Peyer's patch (tissue), 4 donors: ENCODE measurements around the gene A2ML1.
"Not testable (repeated sequence)": the region's sequence is repeated elsewhere in the genome, so short reads cannot be mapped to it uniquely, and the experiment has no call there.

Experiments
- POLR2A ChIP-seq, 2 donors: fragments of 450-650 bp; IDR thresholded peaks; one replicate each; pipeline ENCODE4 v1.5.1; 2017; ENCODE audit warnings: antibody characterized with exemption in 2 of 2, mild to moderate bottlenecking in 2 of 2, moderate library complexity in 2 of 2
- TF ChIP-seq, protein P1 (sequence below), 6 experiments: fragments of 450-650 bp in 4 of 6; fragments of 200-600 bp in 2 of 6; sonication (generic) in 1 of 6; IDR thresholded peaks; one replicate each; pipeline ENCODE4 v1.5.1; 2017 to 2019; ENCODE audit warnings: antibody characterized with exemption in 6 of 6, mild to moderate bottlenecking in 3 of 6, moderate library complexity in 1 of 6

- TF ChIP-seq, protein P1, sequence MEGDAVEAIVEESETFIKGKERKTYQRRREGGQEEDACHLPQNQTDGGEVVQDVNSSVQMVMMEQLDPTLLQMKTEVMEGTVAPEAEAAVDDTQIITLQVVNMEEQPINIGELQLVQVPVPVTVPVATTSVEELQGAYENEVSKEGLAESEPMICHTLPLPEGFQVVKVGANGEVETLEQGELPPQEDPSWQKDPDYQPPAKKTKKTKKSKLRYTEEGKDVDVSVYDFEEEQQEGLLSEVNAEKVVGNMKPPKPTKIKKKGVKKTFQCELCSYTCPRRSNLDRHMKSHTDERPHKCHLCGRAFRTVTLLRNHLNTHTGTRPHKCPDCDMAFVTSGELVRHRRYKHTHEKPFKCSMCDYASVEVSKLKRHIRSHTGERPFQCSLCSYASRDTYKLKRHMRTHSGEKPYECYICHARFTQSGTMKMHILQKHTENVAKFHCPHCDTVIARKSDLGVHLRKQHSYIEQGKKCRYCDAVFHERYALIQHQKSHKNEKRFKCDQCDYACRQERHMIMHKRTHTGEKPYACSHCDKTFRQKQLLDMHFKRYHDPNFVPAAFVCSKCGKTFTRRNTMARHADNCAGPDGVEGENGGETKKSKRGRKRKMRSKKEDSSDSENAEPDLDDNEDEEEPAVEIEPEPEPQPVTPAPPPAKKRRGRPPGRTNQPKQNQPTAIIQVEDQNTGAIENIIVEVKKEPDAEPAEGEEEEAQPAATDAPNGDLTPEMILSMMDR (IDR thresholded peaks at IDR 0.05): not testable (repeated sequence)
- TF ChIP-seq POLR2A (IDR thresholded peaks at IDR 0.05): not testable (repeated sequence)
Measured at GRCh38 chr12:8804833-8805232, 17.6 kb upstream of the A2ML1 start.
